Spleen (tissue), 7 donors: ENCODE measurements around the gene SHC4.

ENCODE experiments used
- POLR2AphosphoS5 ChIP-seq, 3 donors: sonication (generic); formaldehyde crosslinking; IDR thresholded peaks; one replicate each; pipeline ENCODE4 v1.5.1; 2017; ENCODE audit warnings: antibody characterized with exemption in 3 of 3
- TF ChIP-seq, protein P1 (sequence below), 11 experiments: fragments of 200-600 bp in 7 of 11; fragments of 450-650 bp in 4 of 11; sonication (generic) in 4 of 11; IDR thresholded peaks in 8 of 11; conservative IDR thresholded peaks in 3 of 11; 1 replicate in 7 of 11; 2 replicates in 4 of 11; pipeline versions ENCODE4 v1.4.0 to v1.8.0; 2016 to 2021; ENCODE audit warnings: antibody characterized with exemption in 11 of 11, inconsistent platforms in 4 of 11, mild to moderate bottlenecking in 1 of 11
- donor health status: DM: no; HTN: no; CAD: no; lungs with moderate emphysema.
- donor health status: DM: no; HTN: no; CAD: no.
- donor health status: DM: no; HTN: no; CAD: no.

DNA sequence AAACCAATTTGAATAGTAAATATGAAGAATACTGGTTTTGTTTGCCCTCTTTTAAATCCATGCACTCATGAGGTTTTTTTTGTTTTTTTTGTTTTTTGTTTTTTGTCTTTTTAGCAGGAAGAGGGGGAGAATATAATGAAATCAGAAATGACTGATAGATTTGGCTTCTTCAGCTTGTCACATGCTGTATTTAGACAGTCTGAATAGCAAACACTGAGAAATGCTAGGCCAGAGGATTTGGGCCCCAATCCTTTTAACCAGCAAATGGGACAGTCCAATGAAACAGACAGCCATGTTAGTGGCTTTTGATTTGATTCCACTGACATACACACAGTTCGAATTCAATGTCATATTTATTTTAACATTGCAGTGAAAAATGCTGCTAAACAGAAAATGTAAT lies 138.6 kb downstream of the SHC4 start:
- no peak for TF ChIP-seq POLR2AphosphoS5 (IDR thresholded peaks at IDR 0.05)
- TF ChIP-seq, protein P1, sequence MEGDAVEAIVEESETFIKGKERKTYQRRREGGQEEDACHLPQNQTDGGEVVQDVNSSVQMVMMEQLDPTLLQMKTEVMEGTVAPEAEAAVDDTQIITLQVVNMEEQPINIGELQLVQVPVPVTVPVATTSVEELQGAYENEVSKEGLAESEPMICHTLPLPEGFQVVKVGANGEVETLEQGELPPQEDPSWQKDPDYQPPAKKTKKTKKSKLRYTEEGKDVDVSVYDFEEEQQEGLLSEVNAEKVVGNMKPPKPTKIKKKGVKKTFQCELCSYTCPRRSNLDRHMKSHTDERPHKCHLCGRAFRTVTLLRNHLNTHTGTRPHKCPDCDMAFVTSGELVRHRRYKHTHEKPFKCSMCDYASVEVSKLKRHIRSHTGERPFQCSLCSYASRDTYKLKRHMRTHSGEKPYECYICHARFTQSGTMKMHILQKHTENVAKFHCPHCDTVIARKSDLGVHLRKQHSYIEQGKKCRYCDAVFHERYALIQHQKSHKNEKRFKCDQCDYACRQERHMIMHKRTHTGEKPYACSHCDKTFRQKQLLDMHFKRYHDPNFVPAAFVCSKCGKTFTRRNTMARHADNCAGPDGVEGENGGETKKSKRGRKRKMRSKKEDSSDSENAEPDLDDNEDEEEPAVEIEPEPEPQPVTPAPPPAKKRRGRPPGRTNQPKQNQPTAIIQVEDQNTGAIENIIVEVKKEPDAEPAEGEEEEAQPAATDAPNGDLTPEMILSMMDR (IDR thresholded peaks at IDR 0.05 in 8 of 11, conservative IDR thresholded peaks at IDR 0.05 in 3 of 11), result no peak
